ENCODE measurements around the gene CDS1.
"Not testable (repeated sequence)": the region's sequence is repeated elsewhere in the genome, so short reads cannot be mapped to it uniquely, and the experiment has no call there.

Gene CDS1

GRCh38 chr4:84614891-84615290 is 32.0 kb downstream of the CDS1 start:
- no peak for DNase-seq

GRCh38 chr4:84615355-84615754 is 32.4 kb downstream of the CDS1 start:
- DNase-seq: no peak

GRCh38 chr4:84622959-84623358 is 40.0 kb downstream of the CDS1 start:
- DNase-seq: no peak

- DNase-seq: no peak
Observed at GRCh38 chr4:84623661-84624060, 40.7 kb downstream of the CDS1 start.

- no peak for DNase-seq
Observed at GRCh38 chr4:84626673-84627072, 43.7 kb downstream of the CDS1 start.

GRCh38 chr4:84631573-84631972 is 48.6 kb downstream of the CDS1 start:
- DNase-seq: no peak

GRCh38 chr4:84632092-84632491 is 49.2 kb downstream of the CDS1 start:
- DNase-seq: no peak

- DNase-seq: no peak
Observed at GRCh38 chr4:84634961-84635360, 52.0 kb downstream of the CDS1 start.

GRCh38 chr4:84638092-84638491 is 55.2 kb downstream of the CDS1 start:
- no peak for DNase-seq

GRCh38 chr4:84639145-84639544 is 56.2 kb downstream of the CDS1 start:
- DNase-seq: no peak

GRCh38 chr4:84644087-84644486 is 61.2 kb downstream of the CDS1 start:
- DNase-seq: no peak

GRCh38 chr4:84647312-84647884 is 64.5 kb downstream of the CDS1 start:
- no peak for DNase-seq

GRCh38 chr4:84648178-84648577 is 65.3 kb downstream of the CDS1 start:
- no peak for DNase-seq

- no peak for DNase-seq
Observed at GRCh38 chr4:84648863-84649647, 66.1 kb downstream of the CDS1 start.

- DNase-seq: no peak
Observed at GRCh38 chr4:84651499-84651898, 68.6 kb downstream of the CDS1 start.

- DNase-seq: no peak
Observed at GRCh38 chr4:84652478-84652877, 69.6 kb downstream of the CDS1 start.

- DNase-seq: no peak
Observed at GRCh38 chr4:84660606-84661005, 77.7 kb downstream of the CDS1 start.

- DNase-seq: no peak
Observed at GRCh38 chr4:84661191-84661939, 78.4 kb downstream of the CDS1 start.

- DNase-seq: not testable (repeated sequence)
Observed at GRCh38 chr4:84664767-84665166, 81.8 kb downstream of the CDS1 start.

GRCh38 chr4:84666439-84666838 is 83.5 kb downstream of the CDS1 start:
- DNase-seq: no peak

GRCh38 chr4:84669201-84669600 is 86.3 kb downstream of the CDS1 start:
- no peak for DNase-seq

- no peak for DNase-seq
Observed at GRCh38 chr4:84672177-84672576, 89.2 kb downstream of the CDS1 start.

GRCh38 chr4:84673475-84674240 is 90.7 kb downstream of the CDS1 start:
- DNase-seq: no peak
